Left ventricle myocardium inferior (tissue), 1 donor: ENCODE data around the gene GBA3. TPM values are rescaled to one million over a fixed set of nuclear protein-coding genes. Genes with fewer than 3 reads are reported as not detected.

Experiments used
- DNase-seq: peaks from one replicate; pipeline ENCODE4 v3.0.0-alpha.2; 2020
- H3K27ac ChIP-seq: fragments of 200-600 bp; replicated peaks from 2 replicates; pipeline ENCODE4 v1.8.0; 2021
- H3K27me3 ChIP-seq: fragments of 200-600 bp; 2 replicates; pipeline ENCODE4 v1.8.0; 2021; ENCODE audit warnings: low read depth
- H3K36me3 ChIP-seq: fragments of 200-600 bp; 2 replicates; pipeline ENCODE4 v1.8.0; 2021
- H3K4me1 ChIP-seq: fragments of 200-600 bp; 2 replicates; pipeline ENCODE4 v1.8.0; 2021
- H3K4me3 ChIP-seq: fragments of 200-600 bp; 2 replicates; pipeline ENCODE4 v1.8.0; 2021; ENCODE audit warnings: mild to moderate bottlenecking, moderate library complexity
- H3K9me3 ChIP-seq: fragments of 200-600 bp; replicated peaks from 2 replicates; pipeline ENCODE4 v1.8.0; 2021
- intact Hi-C: fragments of 100-400 bp; cut with micrococcal nuclease; formaldehyde crosslinking; loops from one replicate; pipeline ENCODE4 v1.11.0; 2022
- total RNA-seq: library from RNA; stranded (reverse); fragmentation: NEBNext Ultra II Directional; extraction: Animal tissue kit (Norgen Biotek cat#: 25700); gene quantifications from one replicate; pipeline ENCODE4 v1.2.1, GENCODE V29; 2021
- TF ChIP-seq, protein P1 (sequence below): fragments of 200-600 bp; IDR thresholded peaks from 2 replicates; pipeline ENCODE4 v1.8.0; 2021; ENCODE audit warnings: antibody characterized with exemption, mild to moderate bottlenecking, borderline replicate concordance
- donor health status: DM: no; HTN: yes; CAD: no; lungs with severe emphysema.

The GBA3 gene
- total RNA-seq, 1 donor from 2014 or later, result not detected

DNA sequence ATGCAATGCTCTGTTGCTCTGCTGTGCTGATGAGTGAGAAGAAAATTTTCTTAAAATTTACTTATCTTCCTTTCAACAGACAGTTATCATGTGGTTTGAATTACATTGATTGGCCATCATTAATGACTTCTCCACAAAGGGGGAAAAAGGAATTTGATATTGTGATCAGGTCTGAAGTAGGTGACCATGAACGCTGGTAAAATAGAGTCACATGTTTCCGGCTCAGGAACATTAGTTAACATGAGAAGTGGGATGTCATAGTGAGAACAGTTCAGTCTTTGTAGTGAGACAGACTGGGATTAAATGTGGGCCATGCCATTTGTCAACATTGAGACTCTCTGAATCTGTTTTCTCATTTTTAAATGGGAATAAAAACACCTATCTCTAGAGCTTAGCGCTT, 50.6 kb downstream of the GBA3 start:
- H3K4me1 ChIP-seq, result no peaks in the 10 kb centered on the region
- intact Hi-C loops, result no loop called here
- no peaks in the 10 kb centered on the region for H3K36me3 ChIP-seq
- H3K27me3 ChIP-seq, result no peaks in the 10 kb centered on the region
- no peaks in the 10 kb centered on the region for H3K9me3 ChIP-seq
- H3K4me3 ChIP-seq, result no peak overlapping the region
- TF ChIP-seq, protein P1, sequence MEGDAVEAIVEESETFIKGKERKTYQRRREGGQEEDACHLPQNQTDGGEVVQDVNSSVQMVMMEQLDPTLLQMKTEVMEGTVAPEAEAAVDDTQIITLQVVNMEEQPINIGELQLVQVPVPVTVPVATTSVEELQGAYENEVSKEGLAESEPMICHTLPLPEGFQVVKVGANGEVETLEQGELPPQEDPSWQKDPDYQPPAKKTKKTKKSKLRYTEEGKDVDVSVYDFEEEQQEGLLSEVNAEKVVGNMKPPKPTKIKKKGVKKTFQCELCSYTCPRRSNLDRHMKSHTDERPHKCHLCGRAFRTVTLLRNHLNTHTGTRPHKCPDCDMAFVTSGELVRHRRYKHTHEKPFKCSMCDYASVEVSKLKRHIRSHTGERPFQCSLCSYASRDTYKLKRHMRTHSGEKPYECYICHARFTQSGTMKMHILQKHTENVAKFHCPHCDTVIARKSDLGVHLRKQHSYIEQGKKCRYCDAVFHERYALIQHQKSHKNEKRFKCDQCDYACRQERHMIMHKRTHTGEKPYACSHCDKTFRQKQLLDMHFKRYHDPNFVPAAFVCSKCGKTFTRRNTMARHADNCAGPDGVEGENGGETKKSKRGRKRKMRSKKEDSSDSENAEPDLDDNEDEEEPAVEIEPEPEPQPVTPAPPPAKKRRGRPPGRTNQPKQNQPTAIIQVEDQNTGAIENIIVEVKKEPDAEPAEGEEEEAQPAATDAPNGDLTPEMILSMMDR, result no peak
- H3K27ac ChIP-seq, result no peak overlapping the region
- no peak for DNase-seq

DNA sequence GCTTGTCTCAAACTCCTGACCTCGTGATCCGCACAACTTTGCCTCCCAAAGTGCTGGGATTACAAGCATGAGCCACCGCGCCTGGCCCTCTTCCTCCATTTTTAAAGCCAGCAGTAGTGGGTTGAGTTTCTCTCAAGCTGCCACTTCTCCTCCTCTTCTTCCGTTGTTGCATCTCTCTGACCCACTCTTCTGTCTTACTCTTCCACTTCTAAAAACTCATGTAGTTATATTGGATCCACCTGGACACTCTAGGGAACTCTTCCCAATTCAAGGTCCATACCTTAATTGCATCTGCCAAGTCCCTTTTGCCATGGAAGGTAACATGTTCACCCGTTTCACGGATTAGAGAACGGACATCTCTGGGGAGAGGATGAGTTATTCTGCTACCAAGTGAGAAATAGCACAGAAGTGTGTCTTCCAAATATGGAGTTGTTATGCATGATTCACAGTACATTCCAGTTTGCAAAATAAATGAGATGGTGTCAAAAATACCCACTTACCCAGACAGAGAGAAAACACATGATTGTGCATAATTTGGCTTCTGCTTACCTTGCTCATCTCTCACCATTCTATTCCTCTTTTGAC, 51.8 kb downstream of the GBA3 start:
- Histone ChIP-seq H3K4me1 (no peaks in the 10 kb centered on the region), H3K27me3 (no peaks in the 10 kb centered on the region), H3K36me3 (no peaks in the 10 kb centered on the region), H3K9me3 (no peaks in the 10 kb centered on the region), H3K27ac (no peak overlapping the region), H3K4me3 (no peak overlapping the region)
- DNase-seq, result no peak
- intact Hi-C loops, result no loop called here
- TF ChIP-seq, protein P1, result no peak

DNA sequence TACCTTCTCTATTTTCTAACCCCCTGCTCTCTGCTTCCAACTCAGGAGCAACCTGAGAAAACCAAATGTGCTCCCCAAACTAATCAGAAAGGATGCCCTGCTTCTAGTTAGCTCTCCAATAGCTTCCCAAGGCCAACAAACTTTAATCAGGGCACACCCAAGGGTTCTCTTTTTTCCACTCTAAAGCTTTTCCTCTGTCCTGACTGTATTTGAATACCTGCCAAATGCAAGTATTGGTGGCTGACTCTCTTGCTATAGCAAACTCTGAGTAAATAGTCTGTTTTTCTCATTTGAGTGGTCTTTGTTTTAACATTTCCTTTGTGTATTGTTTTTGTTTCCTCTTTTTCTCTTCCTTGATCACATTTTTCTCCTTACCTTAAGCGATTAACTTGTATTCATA, 52.5 kb downstream of the GBA3 start:
- no peaks in the 10 kb centered on the region for H3K4me1 ChIP-seq
- H3K27ac ChIP-seq, result no peak overlapping the region
- no peaks in the 10 kb centered on the region for H3K27me3 ChIP-seq
- no peak overlapping the region for H3K4me3 ChIP-seq
- no peaks in the 10 kb centered on the region for H3K9me3 ChIP-seq
- H3K36me3 ChIP-seq, result no peaks in the 10 kb centered on the region
- DNase-seq, result no peak
- intact Hi-C loops, result no loop called here
- TF ChIP-seq, protein P1, result no peak

DNA sequence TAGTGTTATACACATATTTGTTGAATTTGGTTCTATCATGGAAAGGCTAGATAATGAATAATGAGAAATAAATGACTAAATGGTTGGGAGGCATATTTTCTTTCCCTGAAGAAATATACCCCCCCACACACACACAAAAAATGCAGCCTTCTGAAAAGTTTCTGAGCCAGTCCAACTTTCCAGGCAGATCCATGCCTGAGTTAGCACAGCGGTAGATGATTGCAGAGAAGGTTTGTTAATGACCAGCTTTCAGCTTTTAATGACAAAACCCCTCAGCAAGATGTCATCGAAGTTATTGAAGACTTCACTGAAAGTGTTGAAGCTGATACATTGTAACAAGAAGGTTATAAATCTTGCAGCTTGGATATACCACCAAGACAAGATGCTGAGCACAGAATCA, 61.4 kb downstream of the GBA3 start:
- TF ChIP-seq, protein P1, result no peak
- Histone ChIP-seq H3K4me3 (no peak overlapping the region), H3K36me3 (no peaks in the 10 kb centered on the region), H3K4me1 (no peaks in the 10 kb centered on the region), H3K27ac (no peak overlapping the region), H3K27me3 (no peaks in the 10 kb centered on the region), H3K9me3 (peaks cover 19% of the 10 kb centered on the region)
- DNase-seq, result no peak
- intact Hi-C loops, result no loop called here

DNA sequence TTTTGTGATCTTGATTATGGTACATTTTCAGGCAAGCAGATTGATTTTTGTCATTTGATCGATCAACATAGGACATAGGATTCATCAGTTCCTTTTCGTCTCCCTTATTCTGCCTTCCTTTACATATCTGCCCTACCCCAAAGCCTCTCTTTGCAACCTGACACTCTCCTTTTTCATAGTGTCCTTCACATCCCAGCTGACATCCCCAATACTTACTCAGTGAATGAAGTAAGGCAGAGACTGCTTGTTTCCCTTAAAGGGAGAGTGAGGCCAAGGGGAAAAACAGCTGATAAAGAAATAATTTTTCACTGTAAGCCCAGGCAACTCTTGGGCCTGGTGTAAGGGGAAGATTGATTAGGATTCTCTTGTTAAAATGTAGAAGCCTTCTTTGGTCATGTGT, 69.8 kb downstream of the GBA3 start:
- Histone ChIP-seq H3K4me1 (no peaks in the 10 kb centered on the region), H3K9me3 (no peaks in the 10 kb centered on the region), H3K27me3 (no peaks in the 10 kb centered on the region), H3K27ac (no peak overlapping the region), H3K36me3 (no peaks in the 10 kb centered on the region), H3K4me3 (no peak overlapping the region)
- intact Hi-C loops, result no loop called here
- TF ChIP-seq, protein P1, result no peak
- no peak for DNase-seq

DNA sequence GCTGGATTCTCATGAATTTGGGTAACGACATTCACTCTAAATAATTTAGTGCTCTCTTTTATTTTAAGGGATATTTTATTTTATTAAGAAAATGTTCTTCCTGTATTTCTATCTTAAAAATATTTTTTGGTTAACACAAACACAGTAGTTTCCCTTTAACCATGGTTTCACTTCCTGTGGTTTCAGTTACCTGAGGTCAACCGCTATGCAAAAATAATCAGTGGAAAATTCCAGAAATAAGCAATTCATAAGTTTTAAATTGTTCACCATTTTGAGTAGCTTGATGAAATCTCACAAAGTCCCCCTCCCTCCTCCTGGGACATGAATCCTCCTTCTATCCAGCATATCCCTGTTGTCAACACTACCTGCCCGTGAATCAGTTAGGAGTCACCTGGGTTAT, 71.4 kb downstream of the GBA3 start:
- Histone ChIP-seq H3K4me1 (no peaks in the 10 kb centered on the region), H3K4me3 (no peak overlapping the region), H3K27ac (no peak overlapping the region), H3K36me3 (no peaks in the 10 kb centered on the region), H3K9me3 (peaks cover 1% of the 10 kb centered on the region), H3K27me3 (no peaks in the 10 kb centered on the region)
- intact Hi-C loops, result no loop called here
- TF ChIP-seq, protein P1, result no peak
- no peak for DNase-seq
